Fibroblast of lung (primary cell): ENCODE measurements around the gene INTS11.

Source experiments
- CTCF ChIP-seq, 2 donors: IDR thresholded peaks in 1 of 2; conservative IDR thresholded peaks in 1 of 2; 1 replicate in 1 of 2; 2 replicates in 1 of 2; pipeline ENCODE4 v1.5.1; 2011 to 2012; ENCODE audit warnings: low read length in 2 of 2, control low read depth in 1 of 2, inconsistent platforms in 1 of 2, low read depth in 1 of 2, mild to moderate bottlenecking in 1 of 2
- EZH2 ChIP-seq: IDR thresholded peaks from 2 replicates; pipeline ENCODE4 v1.5.1; 2012; ENCODE audit warnings: low read length, control low read depth, mild to moderate bottlenecking; ENCODE audit errors: missing control alignments

- TF ChIP-seq CTCF (conservative IDR thresholded peaks at IDR 0.05 in 1 of 2, IDR thresholded peaks at IDR 0.05 in 1 of 2; ENCODE audit: low read depth in 1 of 2, low read length in 2 of 2) (peak; percentile 16 to 46), EZH2 (no peak)
These were observed 22.4 kb downstream of the INTS11 start for GRCh38 chr1:1302006-1302430.
